ENCODE results near the gene GTF3C1.
"Not testable (repeated sequence)": the region's sequence is repeated elsewhere in the genome, so short reads cannot be mapped to it uniquely, and the experiment has no call there.

The GTF3C1 gene

GRCh38 chr16:27461483-27462171 lies 88.1 kb downstream of the GTF3C1 start:
- DNase-seq: no peak

- DNase-seq: no peak
These were observed 88.8 kb downstream of the GTF3C1 start for GRCh38 chr16:27460663-27461482.

GRCh38 chr16:27460213-27460612 lies 89.5 kb downstream of the GTF3C1 start:
- DNase-seq: no peak

GRCh38 chr16:27458987-27459688 lies 90.6 kb downstream of the GTF3C1 start:
- no peak for DNase-seq

GRCh38 chr16:27458258-27458657 lies 91.5 kb downstream of the GTF3C1 start:
- no peak for DNase-seq

- not testable (repeated sequence) for DNase-seq
These were observed 92.2 kb downstream of the GTF3C1 start for GRCh38 chr16:27457605-27457900.

GRCh38 chr16:27455700-27456099 lies 94.0 kb downstream of the GTF3C1 start:
- DNase-seq: no peak

- no peak for DNase-seq
These were observed 96.3 kb downstream of the GTF3C1 start for GRCh38 chr16:27453494-27453825.

- DNase-seq: peak; percentile 33
These were observed 96.9 kb downstream of the GTF3C1 start for GRCh38 chr16:27452569-27453493.

- DNase-seq: no peak
These were observed 99.5 kb downstream of the GTF3C1 start for GRCh38 chr16:27450196-27450549.

- DNase-seq: no peak
These were observed 100.1 kb downstream of the GTF3C1 start for GRCh38 chr16:27449434-27450195.

- DNase-seq: no peak
These were observed 100.9 kb downstream of the GTF3C1 start for GRCh38 chr16:27448532-27449433.

GRCh38 chr16:27447301-27447700 lies 102.4 kb downstream of the GTF3C1 start:
- no peak for DNase-seq

GRCh38 chr16:27446721-27447120 lies 103.0 kb downstream of the GTF3C1 start:
- no peak for DNase-seq

GRCh38 chr16:27445502-27446175 lies 104.1 kb downstream of the GTF3C1 start:
- DNase-seq: no peak

GRCh38 chr16:27444470-27444869 lies 105.2 kb downstream of the GTF3C1 start:
- DNase-seq: no peak

GRCh38 chr16:27444015-27444414 lies 105.7 kb downstream of the GTF3C1 start:
- DNase-seq: no peak

- DNase-seq: no peak
These were observed 107.7 kb downstream of the GTF3C1 start for GRCh38 chr16:27441998-27442397.

- no peak for DNase-seq
These were observed 108.4 kb downstream of the GTF3C1 start for GRCh38 chr16:27441276-27441675.

GRCh38 chr16:27439271-27440018 lies 110.3 kb downstream of the GTF3C1 start:
- DNase-seq: no peak
